ENCODE data around the gene KIAA0319L.

GRCh38 chr1:35432231-35432630 is 125.0 kb downstream of the KIAA0319L start:
- TF ChIP-seq GATA3 (IDR thresholded peaks at IDR 0.05; ENCODE audit: borderline replicate concordance): no peak
- TF ChIP-seq POLR2A (IDR thresholded peaks at IDR 0.05; ENCODE audit: low read length): no peak
- no peak for TF ChIP-seq BHLHE40 (IDR thresholded peaks at IDR 0.05; ENCODE audit: low read depth, low read length)
- TF ChIP-seq RFX5 (IDR thresholded peaks at IDR 0.05): no peak
- TF ChIP-seq CTCF (IDR thresholded peaks at IDR 0.05): no peak
- TF ChIP-seq MAFK (IDR thresholded peaks at IDR 0.05; ENCODE audit: partially characterized antibody): no peak
- no peak for TF ChIP-seq EP300 (IDR thresholded peaks at IDR 0.05)
- no peak for TF ChIP-seq RCOR1 (IDR thresholded peaks at IDR 0.05; ENCODE audit: low read depth, low read length)
- no peak for TF ChIP-seq SMC3 (IDR thresholded peaks at IDR 0.05)
